HL-60 (cell line): ENCODE data around the gene PRRC2C.

ENCODE experiments used
- DNase-seq, 2 experiments: peaks; one replicate each; pipeline ENCODE4 v3.0.0-alpha.2; 2010 to 2020; ENCODE audit warnings: low read depth in 1 of 2, low spot score in 1 of 2
- H3K27ac ChIP-seq: fragments of 250-450 bp; sonication (Bioruptor Pico); replicated peaks from 2 replicates; pipeline ENCODE4 v1.5.1; 2020; ENCODE audit warnings: mild to moderate bottlenecking, moderate library complexity
- H3K27me3 ChIP-seq: fragments of 250-450 bp; sonication (Bioruptor Pico); 2 replicates; pipeline ENCODE4 v1.5.1; 2021; ENCODE audit warnings: mild to moderate bottlenecking, moderate library complexity; ENCODE audit not compliant: insufficient read depth, poor library complexity, severe bottlenecking
- H3K4me3 ChIP-seq: replicated peaks from 2 replicates; pipeline ENCODE4 v1.5.1; 2011; ENCODE audit warnings: mild to moderate bottlenecking, control low read depth, low read length; ENCODE audit not compliant: insufficient read depth
- CTCF ChIP-seq: IDR thresholded peaks from one replicate; pipeline ENCODE4 v1.5.1; 2011; ENCODE audit warnings: low read length, control low read depth, inconsistent platforms; ENCODE audit not compliant: insufficient read depth
- GABPA ChIP-seq: IDR thresholded peaks from 2 replicates; pipeline ENCODE4 v1.6.1; 2012; ENCODE audit warnings: low read depth
- POLR2AphosphoS5 ChIP-seq: IDR thresholded peaks from 2 replicates; pipeline ENCODE4 v1.6.1; 2012; ENCODE audit warnings: low read depth
- REST ChIP-seq: IDR thresholded peaks from 2 replicates; pipeline ENCODE4 v1.6.1; 2012; ENCODE audit warnings: low read depth; ENCODE audit not compliant: insufficient replicate concordance
- SPI1 ChIP-seq: IDR thresholded peaks from 2 replicates; pipeline ENCODE4 v1.6.1; 2012; ENCODE audit warnings: low read depth, mild to moderate bottlenecking, borderline replicate concordance

The PRRC2C gene

GRCh38 chr1:171484760-171485374 lies 463 bp upstream of the PRRC2C start:
- TF ChIP-seq REST (no peak), SPI1 (peak; percentile 0; the same call in 1 of the 2 replicates), POLR2AphosphoS5 (no peak), GABPA (no peak)
- peak overlapping the region; percentile 96 for H3K27ac ChIP-seq
- no peak for DNase-seq
- no peaks in the 10 kb centered on the region for H3K27me3 ChIP-seq
- peak overlapping the region; percentile 92 for H3K4me3 ChIP-seq

GRCh38 chr1:171486048-171486519 lies 754 bp downstream of the PRRC2C start:
- TF ChIP-seq REST (no peak), SPI1 (peak; percentile 67; the same call in 1 of the 2 replicates)
- Histone ChIP-seq H3K27ac (peak overlapping the region; percentile 96), H3K4me3 (peak overlapping the region; percentile 92), H3K27me3 (no peaks in the 10 kb centered on the region)
- peak; percentile 38 to 48 for DNase-seq

- DNase-seq = no peak
- no peak for TF ChIP-seq GABPA
- TF ChIP-seq REST = no peak
- no peak for TF ChIP-seq CTCF
- TF ChIP-seq POLR2AphosphoS5 = no peak
- no peak for TF ChIP-seq SPI1
- H3K27ac ChIP-seq = no peak overlapping the region
- H3K27me3 ChIP-seq = no peaks in the 10 kb centered on the region
- peak overlapping the region; percentile 92 for H3K4me3 ChIP-seq
These were observed 1.7 kb downstream of the PRRC2C start for GRCh38 chr1:171487038-171487437.

GRCh38 chr1:171488190-171488929 lies 3.0 kb downstream of the PRRC2C start:
- no peak overlapping the region for H3K4me3 ChIP-seq
- H3K27ac ChIP-seq = no peak overlapping the region
- TF ChIP-seq REST (no peak), SPI1 (no peak), CTCF (no peak), POLR2AphosphoS5 (no peak), GABPA (no peak)
- no peak for DNase-seq
- no peaks in the 10 kb centered on the region for H3K27me3 ChIP-seq
